HUES64 (cell line): ENCODE results near the gene TMEM185A. TPM values are rescaled to one million over a fixed set of nuclear protein-coding genes. Genes with fewer than 3 reads are reported as not detected.
"Not testable (repeated sequence)": the region's sequence is repeated elsewhere in the genome, so short reads cannot be mapped to it uniquely, and the experiment has no call there.

Experiments used
- H3K27ac ChIP-seq: 2 replicates; pipeline ENCODE4 v1.7.0; 2013; ENCODE audit warnings: low read depth, low read length, inconsistent platforms
- H3K27me3 ChIP-seq: 2 replicates; pipeline ENCODE4 v1.6.1; 2013; ENCODE audit warnings: mild to moderate bottlenecking, low read length; ENCODE audit not compliant: insufficient read depth
- H3K36me3 ChIP-seq: 2 replicates; pipeline ENCODE4 v1.6.1; 2013; ENCODE audit warnings: mild to moderate bottlenecking, low read length; ENCODE audit not compliant: insufficient read depth
- H3K4me1 ChIP-seq: 2 replicates; pipeline ENCODE4 v1.6.1; 2013; ENCODE audit warnings: mild to moderate bottlenecking, low read length, moderate library complexity; ENCODE audit not compliant: insufficient read depth
- H3K4me3 ChIP-seq: 2 replicates; pipeline ENCODE4 v1.5.1; 2013; ENCODE audit warnings: mild to moderate bottlenecking, low read length, moderate library complexity
- H3K9ac ChIP-seq: 2 replicates; pipeline ENCODE4 v1.6.1; 2013; ENCODE audit warnings: mild to moderate bottlenecking, low read depth, low read length
- H3K9me3 ChIP-seq: 2 replicates; pipeline ENCODE4 v1.6.1; 2013; ENCODE audit warnings: low read depth, low read length; ENCODE audit not compliant: insufficient read depth
- WGBS: fragments of 150-250, 120-280 bp; methylation state at CpG from one replicate; pipeline ENCODE4 v1.1.7; 2013; ENCODE audit warnings: missing lambda C conversion rate; 5-methylcytosine and 5-hydroxymethylcytosine counted together
- polyA plus RNA-seq, 2 experiments: library from polyadenylated mRNA; stranded (reverse); fragments of 50-300 nt; gene quantifications; one replicate each; pipeline ENCODE4 v1.2.3, GENCODE V29; 2013

TMEM185A gene
- polyA plus RNA-seq (2013, experiment 1 of 2) = 13.8 TPM
- polyA plus RNA-seq (2013, experiment 2 of 2) = 21.1 TPM

GRCh38 chrX:149631234-149632165, at the start of gene TMEM185A:
Gene TMEM185A, minus strand, starts transcription at chrX:149631792. Its CDS starts 212 bp downstream, at chrX:149631580.
- H3K27me3 ChIP-seq = peaks cover 32% of the 10 kb centered on the region
- no peaks in the 10 kb centered on the region for H3K36me3 ChIP-seq
- H3K4me3 ChIP-seq = peak within 1 kb of the TSS; percentile 76
- H3K27ac ChIP-seq = no peak within 1 kb of the TSS; the same call in 1 of the 2 replicates
- H3K4me1 ChIP-seq = no peaks in the 10 kb centered on the region
- no peaks in the 10 kb centered on the region for H3K9me3 ChIP-seq
- WGBS = under 1% methylated on average over 99 of the region's 102 CpGs
- H3K9ac ChIP-seq = peak within 1 kb of the TSS; percentile 69

- WGBS = 94% methylated on average over 2 of the region's 2 CpGs
- peaks cover 31% of the 10 kb centered on the region for H3K4me1 ChIP-seq
- no peak overlapping the region for H3K9ac ChIP-seq
- H3K27ac ChIP-seq = peak overlapping the region; percentile 41; the same call in 1 of the 2 replicates
- no peaks in the 10 kb centered on the region for H3K27me3 ChIP-seq
- H3K9me3 ChIP-seq = no peaks in the 10 kb centered on the region
- no peaks in the 10 kb centered on the region for H3K36me3 ChIP-seq
- no peak overlapping the region for H3K4me3 ChIP-seq
These were observed 49.6 kb upstream of the TMEM185A start for GRCh38 chrX:149681182-149681581.

- not testable (repeated sequence) for H3K4me3 ChIP-seq, H3K9me3 ChIP-seq, H3K27ac ChIP-seq, H3K9ac ChIP-seq, H3K27me3 ChIP-seq, H3K36me3 ChIP-seq
- WGBS = 78% methylated on average over 1 of the region's 4 CpGs
- peaks cover 31% of the 10 kb centered on the region for H3K4me1 ChIP-seq
These were observed 47.6 kb upstream of the TMEM185A start for GRCh38 chrX:149679164-149679678.

GRCh38 chrX:149675554-149675953, 44.0 kb upstream of the TMEM185A start:
- not testable (repeated sequence) for H3K9me3 ChIP-seq, H3K36me3 ChIP-seq, H3K4me3 ChIP-seq, H3K4me1 ChIP-seq, H3K9ac ChIP-seq, H3K27ac ChIP-seq, H3K27me3 ChIP-seq
- WGBS = no CpG with 5 or more reads among the region's 8 CpGs

GRCh38 chrX:149675088-149675487, 43.5 kb upstream of the TMEM185A start:
- not testable (repeated sequence) for H3K9me3 ChIP-seq, H3K27me3 ChIP-seq, H3K4me1 ChIP-seq, H3K36me3 ChIP-seq, H3K9ac ChIP-seq, H3K27ac ChIP-seq, H3K4me3 ChIP-seq
- WGBS = no CpG with 5 or more reads among the region's 3 CpGs

- no CpG with 5 or more reads among the region's 6 CpGs for WGBS
- not testable (repeated sequence) for H3K9ac ChIP-seq, H3K4me3 ChIP-seq
These were observed 29.0 kb upstream of the TMEM185A start for GRCh38 chrX:149660613-149661012.

GRCh38 chrX:149656260-149656884, 24.8 kb upstream of the TMEM185A start:
- H3K9me3 ChIP-seq, H3K36me3 ChIP-seq, H3K9ac ChIP-seq, H3K27ac ChIP-seq, H3K4me1 ChIP-seq, H3K4me3 ChIP-seq, H3K27me3 ChIP-seq: not testable (repeated sequence)
- WGBS = 72% methylated on average over 1 of the region's 5 CpGs

More at GRCh38 chrX:149660613-149661012, 29.0 kb upstream of the TMEM185A start:
- H3K36me3 ChIP-seq, H3K9me3 ChIP-seq, H3K4me1 ChIP-seq, H3K27ac ChIP-seq, H3K27me3 ChIP-seq: not testable (repeated sequence)

GRCh38 chrX:149652232-149652981, 20.8 kb upstream of the TMEM185A start:
- 95% methylated on average over 14 of the region's 16 CpGs for WGBS

GRCh38 chrX:149650162-149650561, 18.6 kb upstream of the TMEM185A start:
- H3K27ac ChIP-seq = no peak overlapping the region
- no peaks in the 10 kb centered on the region for H3K36me3 ChIP-seq
- no peaks in the 10 kb centered on the region for H3K4me1 ChIP-seq
- H3K9me3 ChIP-seq = no peaks in the 10 kb centered on the region
- no peak overlapping the region for H3K4me3 ChIP-seq
- H3K27me3 ChIP-seq = no peaks in the 10 kb centered on the region
- H3K9ac ChIP-seq = no peak overlapping the region
- WGBS = 87% methylated on average over 3 of the region's 5 CpGs

More at GRCh38 chrX:149652232-149652981, 20.8 kb upstream of the TMEM185A start:
- no peaks in the 10 kb centered on the region for H3K27me3 ChIP-seq
- H3K9ac ChIP-seq = no peak overlapping the region
- H3K27ac ChIP-seq = no peak overlapping the region
- no peaks in the 10 kb centered on the region for H3K9me3 ChIP-seq
- no peak overlapping the region for H3K4me3 ChIP-seq
- H3K4me1 ChIP-seq = no peaks in the 10 kb centered on the region
- H3K36me3 ChIP-seq = no peaks in the 10 kb centered on the region

- H3K4me1 ChIP-seq = no peaks in the 10 kb centered on the region
- no peaks in the 10 kb centered on the region for H3K36me3 ChIP-seq
- H3K9me3 ChIP-seq = no peaks in the 10 kb centered on the region
- no peak overlapping the region for H3K9ac ChIP-seq
- H3K27me3 ChIP-seq = no peaks in the 10 kb centered on the region
- H3K4me3 ChIP-seq = no peak overlapping the region
- no CpG with 5 or more reads among the region's 1 CpG for WGBS
- H3K27ac ChIP-seq = no peak overlapping the region
These were observed 17.3 kb upstream of the TMEM185A start for GRCh38 chrX:149648932-149649331.

GRCh38 chrX:149647505-149647904, 15.9 kb upstream of the TMEM185A start:
- Histone ChIP-seq H3K9me3 (no peaks in the 10 kb centered on the region), H3K4me1 (no peaks in the 10 kb centered on the region), H3K27me3 (no peaks in the 10 kb centered on the region), H3K9ac (no peak overlapping the region), H3K27ac (no peak overlapping the region), H3K36me3 (no peaks in the 10 kb centered on the region), H3K4me3 (no peak overlapping the region)
- 90% methylated on average over 6 of the region's 6 CpGs for WGBS
